Stimulated activated CD8-positive, alpha-beta memory T cell treated with anti-CD3 and anti-CD28 coated beads, Interleukin-15, amount 100 ng/mL, for 4 hours (primary cell): ENCODE results near the gene ANKRD36C.
"Not testable (repeated sequence)": the region's sequence is repeated elsewhere in the genome, so short reads cannot be mapped to it uniquely, and the experiment has no call there.

Experiments
- DNase-seq, 2 donors: peaks; one replicate each; pipeline ENCODE4 v3.0.0-alpha.2; 2020; ENCODE audit warnings: low read depth in 2 of 2

ANKRD36C gene

DNA sequence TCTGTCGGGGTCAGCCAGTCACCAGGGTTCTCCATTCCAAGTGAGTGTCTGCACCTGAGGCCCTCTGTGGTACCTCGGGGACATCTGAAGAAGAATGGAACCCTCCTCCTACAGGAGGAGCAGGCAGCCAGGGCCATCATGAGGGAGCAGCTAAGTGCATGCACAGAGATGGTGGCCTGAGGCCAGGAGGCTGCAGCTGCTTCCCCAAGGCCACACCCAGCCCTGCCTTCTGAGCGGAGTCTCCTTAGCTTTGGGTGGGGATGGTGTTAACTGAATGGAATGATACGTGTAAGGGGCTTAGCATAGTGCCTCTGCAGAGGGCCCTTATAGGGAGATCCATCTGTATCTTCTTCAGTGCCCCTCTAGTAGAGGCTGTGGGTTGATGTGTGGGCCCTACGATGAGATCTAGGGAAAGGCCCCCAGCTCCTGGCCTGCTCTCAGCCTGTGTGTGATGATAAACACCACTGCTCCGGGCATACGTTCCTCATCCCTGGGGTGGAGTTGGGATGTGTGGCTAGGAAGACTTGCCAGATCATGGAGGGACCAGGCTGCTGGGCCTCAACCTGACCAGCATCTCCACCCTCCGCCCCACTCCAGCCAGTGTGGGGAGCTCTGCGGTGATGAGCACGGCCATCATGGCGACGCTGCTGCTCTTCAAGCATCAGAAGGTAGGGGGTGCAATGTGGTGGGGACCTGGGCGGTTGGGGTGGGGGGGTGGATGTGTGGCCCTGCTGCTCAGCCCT is 192.3 kb downstream of the ANKRD36C start:
- DNase-seq: not testable (repeated sequence)

DNA sequence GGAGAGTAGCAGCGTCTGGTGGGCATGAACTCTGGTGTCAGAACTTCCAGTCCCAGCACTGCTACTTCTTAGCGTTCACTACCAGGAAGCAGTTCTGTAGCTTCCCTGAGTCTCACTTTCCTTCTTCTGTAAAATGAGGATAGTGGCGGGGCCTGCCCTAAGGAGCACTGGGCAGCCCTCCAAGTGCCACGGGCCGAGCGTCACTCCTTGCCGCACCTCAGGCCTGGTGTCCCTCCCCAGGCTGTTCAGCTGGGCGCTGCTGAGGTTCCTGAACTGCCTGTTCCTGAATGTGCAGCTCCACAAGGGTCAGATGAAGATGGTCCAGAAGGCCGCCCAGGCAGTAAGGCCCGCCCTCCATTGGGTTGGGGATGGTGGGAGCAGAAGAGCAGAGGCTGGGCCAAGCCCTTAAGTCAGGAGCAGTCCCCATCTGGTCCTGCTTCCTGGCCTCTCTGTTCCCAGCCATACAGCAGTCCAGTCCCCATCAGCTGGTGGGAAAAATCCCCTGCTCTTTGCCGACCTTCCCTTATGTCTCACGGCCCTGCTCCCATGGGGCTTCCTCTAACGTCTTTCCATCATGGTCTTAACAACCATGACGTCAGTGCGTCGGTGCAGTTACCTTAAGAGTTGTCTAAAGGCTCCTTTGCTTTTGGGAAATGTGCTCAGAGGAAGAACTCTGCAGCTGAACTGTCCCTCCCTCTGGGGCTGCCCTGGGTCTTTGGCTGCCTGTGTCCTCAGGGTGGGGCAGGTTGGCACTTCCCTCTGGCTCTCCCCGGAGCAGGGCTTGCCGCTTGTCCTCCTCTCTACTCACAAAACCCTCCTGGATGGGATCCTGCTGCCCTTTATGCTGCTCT is 195.2 kb downstream of the ANKRD36C start:
- not testable (repeated sequence) for DNase-seq

- DNase-seq: not testable (repeated sequence)
These were observed 197.7 kb downstream of the ANKRD36C start for GRCh38 chr2:95793970-95794369.

DNA sequence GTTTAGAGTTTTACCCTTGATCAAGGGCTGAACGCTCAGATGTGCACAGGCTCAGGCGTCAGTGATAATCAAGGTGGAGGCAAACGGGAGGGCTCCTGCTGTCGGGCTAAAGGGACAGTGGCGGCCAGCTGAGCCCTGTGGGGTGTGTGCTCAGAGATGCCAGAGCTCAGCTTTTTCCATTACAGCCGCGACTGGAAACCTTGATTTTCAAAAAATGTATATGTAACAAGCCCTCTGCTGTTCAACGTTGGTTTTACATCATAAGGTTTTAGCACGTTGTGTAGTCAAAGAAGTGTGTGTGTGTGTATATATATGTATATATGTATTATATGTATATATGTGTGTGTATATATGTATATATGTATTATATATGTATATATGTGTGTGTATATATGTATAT is 201.4 kb downstream of the ANKRD36C start:
- DNase-seq: not testable (repeated sequence)

DNA sequence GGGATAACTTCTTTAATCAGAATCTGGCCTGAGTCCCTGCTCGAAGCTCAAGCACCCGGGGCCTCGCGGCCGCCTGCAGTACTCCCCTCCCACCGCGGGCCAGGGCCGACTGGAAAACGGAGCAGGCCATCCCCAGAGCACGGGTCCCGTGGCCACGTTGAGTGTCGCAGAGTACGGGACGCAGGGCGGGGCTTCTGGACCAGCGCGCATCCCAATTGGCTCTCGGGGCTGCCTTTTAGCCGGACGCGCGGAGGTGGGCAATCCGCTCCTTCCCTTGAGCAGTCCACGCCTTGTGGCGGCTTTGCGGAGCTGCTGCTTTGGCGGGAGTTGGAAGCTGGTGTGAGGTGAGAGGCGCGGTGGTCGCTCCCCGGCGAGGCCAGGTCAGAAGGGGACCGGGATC is 202.2 kb downstream of the ANKRD36C start:
- not testable (repeated sequence) for DNase-seq

DNA sequence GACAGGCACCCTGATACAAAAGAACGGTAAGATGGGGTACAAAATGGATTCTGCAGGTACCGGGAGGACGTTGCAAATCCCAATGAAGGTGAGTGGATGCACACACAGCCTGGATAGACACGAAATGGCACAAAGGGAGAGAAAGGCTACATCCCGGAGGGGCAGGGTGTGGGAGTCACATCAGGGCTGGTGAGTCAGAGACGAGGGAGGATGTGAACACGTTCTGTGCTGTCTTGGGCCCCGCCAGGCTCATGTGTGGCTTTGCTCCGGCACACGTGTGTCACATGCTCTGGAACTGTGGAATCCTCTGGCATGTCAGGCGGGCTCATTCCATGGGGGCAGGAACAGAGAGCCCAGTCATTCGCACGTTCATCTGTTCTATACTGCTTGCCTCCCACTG is 203.0 kb downstream of the ANKRD36C start:
- not testable (repeated sequence) for DNase-seq
